GM21825 (cell line): Measurements from ENCODE around the gene C11orf65.
"Not testable (repeated sequence)": the region's sequence is repeated elsewhere in the genome, so short reads cannot be mapped to it uniquely, and the experiment has no call there.

Experiments used
- ATAC-seq: cut with Tn5 transposase; IDR thresholded peaks from one replicate; pipeline ENCODE4 v1.9.1; 2021; ENCODE audit warnings: mild to moderate bottlenecking, moderate library complexity; ENCODE audit not compliant: unreplicated experiment

Gene C11orf65

GRCh38 chr11:108474664-108475463 lies 7.5 kb upstream of the C11orf65 start:
- ATAC-seq: no peak

GRCh38 chr11:108472681-108473080 lies 5.4 kb upstream of the C11orf65 start:
- no peak for ATAC-seq

- no peak for ATAC-seq
Measured at GRCh38 chr11:108468478-108468864, 1.1 kb upstream of the C11orf65 start.

GRCh38 chr11:108466405-108466804 lies 924 bp downstream of the C11orf65 start:
- no peak for ATAC-seq

- no peak for ATAC-seq
Measured at GRCh38 chr11:108453207-108453835, 14.0 kb downstream of the C11orf65 start.

- ATAC-seq: not testable (repeated sequence)
Measured at GRCh38 chr11:108441445-108441844, 25.9 kb downstream of the C11orf65 start.

GRCh38 chr11:108436594-108436993 lies 30.7 kb downstream of the C11orf65 start:
- no peak for ATAC-seq

GRCh38 chr11:108435066-108435465 lies 32.3 kb downstream of the C11orf65 start:
- ATAC-seq: no peak

- no peak for ATAC-seq
Measured at GRCh38 chr11:108432783-108433182, 34.5 kb downstream of the C11orf65 start.

- no peak for ATAC-seq
Measured at GRCh38 chr11:108431997-108432396, 35.3 kb downstream of the C11orf65 start.

GRCh38 chr11:108431370-108431769 lies 36.0 kb downstream of the C11orf65 start:
- no peak for ATAC-seq

GRCh38 chr11:108417551-108417950 lies 49.8 kb downstream of the C11orf65 start:
- not testable (repeated sequence) for ATAC-seq

- ATAC-seq: no peak
Measured at GRCh38 chr11:108414958-108415357, 52.4 kb downstream of the C11orf65 start.

- ATAC-seq: no peak
Measured at GRCh38 chr11:108405706-108406105, 61.6 kb downstream of the C11orf65 start.

GRCh38 chr11:108403052-108403451 lies 64.3 kb downstream of the C11orf65 start:
- ATAC-seq: no peak

GRCh38 chr11:108402241-108402640 lies 65.1 kb downstream of the C11orf65 start:
- ATAC-seq: no peak

- no peak for ATAC-seq
Measured at GRCh38 chr11:108398439-108398838, 68.9 kb downstream of the C11orf65 start.

- ATAC-seq: not testable (repeated sequence)
Measured at GRCh38 chr11:108396672-108397071, 70.7 kb downstream of the C11orf65 start.

- no peak for ATAC-seq
Measured at GRCh38 chr11:108394744-108395284, 72.5 kb downstream of the C11orf65 start.

GRCh38 chr11:108393046-108393445 lies 74.3 kb downstream of the C11orf65 start:
- ATAC-seq: no peak

- ATAC-seq: no peak
Measured at GRCh38 chr11:108392353-108392752, 75.0 kb downstream of the C11orf65 start.

GRCh38 chr11:108388576-108388975 lies 78.8 kb downstream of the C11orf65 start:
- ATAC-seq: no peak
